Measurements from ENCODE around the gene OR2T5. TPM values are rescaled to one million over a fixed set of nuclear protein-coding genes. Genes with fewer than 3 reads are reported as not detected.
"Not testable (repeated sequence)": the region's sequence is repeated elsewhere in the genome, so short reads cannot be mapped to it uniquely, and the experiment has no call there.

Gene OR2T5, protein sequence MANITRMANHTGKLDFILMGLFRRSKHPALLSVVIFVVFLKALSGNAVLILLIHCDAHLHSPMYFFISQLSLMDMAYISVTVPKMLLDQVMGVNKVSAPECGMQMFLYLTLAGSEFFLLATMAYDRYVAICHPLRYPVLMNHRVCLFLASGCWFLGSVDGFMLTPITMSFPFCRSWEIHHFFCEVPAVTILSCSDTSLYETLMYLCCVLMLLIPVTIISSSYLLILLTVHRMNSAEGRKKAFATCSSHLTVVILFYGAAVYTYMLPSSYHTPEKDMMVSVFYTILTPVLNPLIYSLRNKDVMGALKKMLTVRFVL
- not detected for polyA plus RNA-seq (2013, experiment 1 of 2)
- not detected for polyA plus RNA-seq (2013, experiment 2 of 2)

DNA sequence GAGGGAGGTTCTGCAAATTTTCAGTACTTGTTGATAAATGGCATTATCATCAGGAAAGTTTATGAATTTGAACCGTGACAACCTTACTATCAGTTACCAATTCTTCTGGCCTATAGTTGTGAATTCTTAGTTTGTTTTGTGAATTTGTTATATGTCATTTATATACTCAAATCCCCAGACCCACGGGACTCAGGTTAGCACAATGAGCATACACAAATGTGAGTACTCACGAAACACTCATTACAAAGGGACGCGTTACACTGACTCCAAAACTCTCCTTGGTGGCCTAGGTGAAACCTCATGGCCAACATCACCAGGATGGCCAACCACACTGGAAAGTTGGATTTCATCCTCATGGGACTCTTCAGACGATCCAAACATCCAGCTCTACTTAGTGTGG, at the start of gene OR2T5:
TSS of gene OR2T5 (plus strand) at position 301 of the 400 bp plus-strand sequence. CDS start at position 301, 0 bp downstream.
- H3K36me3 ChIP-seq (ENCODE audit: control insufficient read depth, insufficient read depth, low read length); H4K5ac ChIP-seq (ENCODE audit: low read length); H3K27ac ChIP-seq (ENCODE audit: low read depth, low read length); H3K79me2 ChIP-seq (ENCODE audit: control insufficient read depth, insufficient read depth, low read length); H2BK120ac ChIP-seq (ENCODE audit: low read depth, low read length); H2BK5ac ChIP-seq (ENCODE audit: low read length); H3K79me1 ChIP-seq (ENCODE audit: low read length); H3K4me2 ChIP-seq (ENCODE audit: low read length); H3K18ac ChIP-seq (ENCODE audit: low read length); H2AK5ac ChIP-seq (ENCODE audit: low read length); H3K23ac ChIP-seq (ENCODE audit: low read length); H3K4me1 ChIP-seq (ENCODE audit: control insufficient read depth, low read depth, low read length); H2BK15ac ChIP-seq (replicated peaks; ENCODE audit: low read depth); DNase-seq; H3K27me3 ChIP-seq (ENCODE audit: insufficient read depth, low read length, poor library complexity); H3K4me3 ChIP-seq (ENCODE audit: low read length); H3K9ac ChIP-seq (ENCODE audit: low read length); H3K56ac ChIP-seq (ENCODE audit: low read length); H3K4ac ChIP-seq (ENCODE audit: low read depth, low read length); H4K8ac ChIP-seq (ENCODE audit: low read depth, low read length): not testable (repeated sequence)
- WGBS (ENCODE audit: extremely low coverage, insufficient coverage, low lambda C conversion rate) = no CpG with 5 or more reads among the region's 6 CpGs

DNA sequence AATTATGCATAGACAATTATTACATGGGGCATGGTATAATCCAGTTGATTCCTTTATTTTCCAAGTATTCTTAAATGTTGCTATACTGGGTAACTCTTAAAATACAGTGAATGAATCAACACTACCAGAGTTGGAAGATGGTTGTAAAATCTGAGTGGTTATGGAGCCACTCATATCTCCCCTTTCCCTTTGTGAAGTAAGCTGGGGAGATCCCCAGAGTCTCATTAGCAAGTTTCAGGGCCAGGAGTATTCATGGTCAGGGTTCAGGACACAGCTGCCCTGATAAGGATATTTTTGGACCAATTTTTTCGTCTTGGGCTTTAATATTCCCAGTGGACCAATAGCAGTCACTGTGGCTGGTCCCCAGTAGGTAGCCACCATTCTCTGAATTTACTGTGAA, 49.7 kb upstream of the OR2T5 start:
- H3K9ac ChIP-seq (ENCODE audit: low read length); H3K4me2 ChIP-seq (ENCODE audit: low read length); H3K18ac ChIP-seq (ENCODE audit: low read length); H3K27ac ChIP-seq (ENCODE audit: low read depth, low read length); H3K27me3 ChIP-seq (ENCODE audit: insufficient read depth, low read length, poor library complexity); H2BK120ac ChIP-seq (ENCODE audit: low read depth, low read length); H3K79me2 ChIP-seq (ENCODE audit: control insufficient read depth, insufficient read depth, low read length); H4K8ac ChIP-seq (ENCODE audit: low read depth, low read length); H2BK15ac ChIP-seq (replicated peaks; ENCODE audit: low read depth); H3K79me1 ChIP-seq (ENCODE audit: low read length); H3K36me3 ChIP-seq (ENCODE audit: control insufficient read depth, insufficient read depth, low read length); H2BK5ac ChIP-seq (ENCODE audit: low read length); H3K4me3 ChIP-seq (ENCODE audit: low read length); H2AK5ac ChIP-seq (ENCODE audit: low read length); H3K4me1 ChIP-seq (ENCODE audit: control insufficient read depth, low read depth, low read length); H3K23ac ChIP-seq (ENCODE audit: low read length); H3K4ac ChIP-seq (ENCODE audit: low read depth, low read length); DNase-seq; H4K5ac ChIP-seq (ENCODE audit: low read length); H3K56ac ChIP-seq (ENCODE audit: low read length): not testable (repeated sequence)
- WGBS (ENCODE audit: extremely low coverage, insufficient coverage, low lambda C conversion rate) = no CpG with 5 or more reads among the region's 1 CpG

DNA sequence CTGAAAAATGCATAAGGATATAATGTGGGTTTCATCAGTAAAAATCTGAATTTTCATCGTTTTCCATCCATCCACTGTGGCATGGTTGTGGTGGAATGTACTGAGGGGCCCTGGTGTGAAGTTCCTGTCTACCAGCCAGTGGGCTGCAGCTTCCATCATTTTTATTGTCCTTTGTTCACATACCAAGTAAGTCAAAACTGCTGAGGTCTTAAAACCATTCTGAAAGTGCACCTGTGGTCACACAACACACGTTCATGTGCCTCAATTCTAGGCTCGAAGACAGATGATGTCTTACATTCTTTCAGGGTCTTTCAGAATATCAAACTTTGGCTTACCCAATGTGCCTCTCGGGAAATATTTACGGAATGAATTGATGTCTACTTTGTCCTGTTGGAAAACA, 49.1 kb upstream of the OR2T5 start:
- not testable (repeated sequence) for H3K4me3 ChIP-seq (ENCODE audit: low read length); H2BK15ac ChIP-seq (replicated peaks; ENCODE audit: low read depth); H3K27ac ChIP-seq (ENCODE audit: low read depth, low read length); H2BK120ac ChIP-seq (ENCODE audit: low read depth, low read length); H4K8ac ChIP-seq (ENCODE audit: low read depth, low read length); H4K5ac ChIP-seq (ENCODE audit: low read length); H3K79me2 ChIP-seq (ENCODE audit: control insufficient read depth, insufficient read depth, low read length); H3K56ac ChIP-seq (ENCODE audit: low read length); H3K4me1 ChIP-seq (ENCODE audit: control insufficient read depth, low read depth, low read length); H2BK5ac ChIP-seq (ENCODE audit: low read length); H3K79me1 ChIP-seq (ENCODE audit: low read length); H3K27me3 ChIP-seq (ENCODE audit: insufficient read depth, low read length, poor library complexity); H2AK5ac ChIP-seq (ENCODE audit: low read length); H3K23ac ChIP-seq (ENCODE audit: low read length); H3K4me2 ChIP-seq (ENCODE audit: low read length); H3K18ac ChIP-seq (ENCODE audit: low read length); H3K9ac ChIP-seq (ENCODE audit: low read length); H3K4ac ChIP-seq (ENCODE audit: low read depth, low read length); H3K36me3 ChIP-seq (ENCODE audit: control insufficient read depth, insufficient read depth, low read length); DNase-seq
- no CpG with 5 or more reads among the region's 5 CpGs for WGBS (ENCODE audit: extremely low coverage, insufficient coverage, low lambda C conversion rate)

DNA sequence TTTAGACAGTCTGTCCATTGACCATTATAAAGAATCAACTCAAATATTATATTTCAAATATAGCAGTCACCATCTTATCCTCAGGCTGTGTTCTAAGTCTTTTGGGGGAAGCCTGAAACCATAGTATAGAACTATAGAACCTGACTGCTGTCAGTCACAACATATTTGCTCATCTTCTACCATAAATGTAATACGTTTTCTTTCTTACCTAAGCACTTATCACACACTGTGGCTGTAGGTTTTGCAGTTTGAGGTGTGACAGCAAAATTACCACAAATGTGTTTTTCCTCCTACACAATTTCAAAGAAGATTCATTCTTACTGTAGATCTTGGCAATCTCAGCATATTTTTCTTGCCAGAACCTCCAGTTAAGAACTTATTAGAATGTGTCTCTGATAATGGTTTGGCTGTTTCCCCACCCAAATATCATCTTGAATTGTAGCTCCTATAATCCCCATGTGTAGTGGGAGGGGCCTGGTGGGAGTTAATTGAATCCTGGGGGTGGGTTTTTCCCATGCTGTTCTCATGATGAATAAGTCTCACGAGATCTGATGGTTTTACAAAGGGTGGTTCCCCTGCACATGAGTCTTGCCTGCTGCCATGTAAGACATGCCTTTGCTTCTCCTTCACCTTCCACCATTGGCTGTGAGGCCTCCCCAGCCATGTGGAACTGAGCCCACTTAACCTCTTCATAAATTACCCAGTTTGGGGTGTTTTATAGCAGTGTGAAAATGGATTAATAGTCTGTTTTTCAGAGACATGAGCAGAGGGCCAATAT, 45.7 kb upstream of the OR2T5 start:
- H3K18ac ChIP-seq (ENCODE audit: low read length); H3K36me3 ChIP-seq (ENCODE audit: control insufficient read depth, insufficient read depth, low read length); H3K79me1 ChIP-seq (ENCODE audit: low read length); H3K79me2 ChIP-seq (ENCODE audit: control insufficient read depth, insufficient read depth, low read length); H2BK5ac ChIP-seq (ENCODE audit: low read length); H3K56ac ChIP-seq (ENCODE audit: low read length); H2BK15ac ChIP-seq (replicated peaks; ENCODE audit: low read depth); H3K27ac ChIP-seq (ENCODE audit: low read depth, low read length); H3K4me1 ChIP-seq (ENCODE audit: control insufficient read depth, low read depth, low read length); H4K5ac ChIP-seq (ENCODE audit: low read length); H2BK120ac ChIP-seq (ENCODE audit: low read depth, low read length); H3K4ac ChIP-seq (ENCODE audit: low read depth, low read length); H4K8ac ChIP-seq (ENCODE audit: low read depth, low read length); DNase-seq; H3K4me3 ChIP-seq (ENCODE audit: low read length); H2AK5ac ChIP-seq (ENCODE audit: low read length); H3K9ac ChIP-seq (ENCODE audit: low read length); H3K27me3 ChIP-seq (ENCODE audit: insufficient read depth, low read length, poor library complexity); H3K4me2 ChIP-seq (ENCODE audit: low read length); H3K23ac ChIP-seq (ENCODE audit: low read length): not testable (repeated sequence)
- no CpG with 5 or more reads among the region's 2 CpGs for WGBS (ENCODE audit: extremely low coverage, insufficient coverage, low lambda C conversion rate)

DNA sequence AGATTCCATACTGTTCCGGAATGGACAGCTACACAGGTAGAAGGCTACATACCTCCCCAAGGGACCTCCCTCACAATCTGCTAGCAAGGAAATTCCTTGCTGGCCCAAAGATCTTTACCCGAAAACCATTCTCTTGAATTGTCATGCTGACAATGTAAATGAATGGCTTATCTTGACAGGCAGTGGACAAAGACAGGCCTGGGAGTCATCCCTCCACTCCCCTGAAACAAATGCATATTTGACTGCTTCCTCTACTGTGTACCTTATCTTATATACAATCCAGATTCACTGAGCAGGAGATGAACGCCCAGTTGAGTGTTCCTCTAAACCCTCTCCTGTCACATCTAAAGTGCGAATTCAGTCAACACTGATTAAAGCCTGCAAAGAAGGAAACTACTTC, 43.8 kb upstream of the OR2T5 start:
- not testable (repeated sequence) for H2BK15ac ChIP-seq (replicated peaks; ENCODE audit: low read depth); H3K79me1 ChIP-seq (ENCODE audit: low read length); H3K27me3 ChIP-seq (ENCODE audit: insufficient read depth, low read length, poor library complexity); H2AK5ac ChIP-seq (ENCODE audit: low read length); H3K4me2 ChIP-seq (ENCODE audit: low read length); H3K4ac ChIP-seq (ENCODE audit: low read depth, low read length); DNase-seq; H4K8ac ChIP-seq (ENCODE audit: low read depth, low read length); H3K27ac ChIP-seq (ENCODE audit: low read depth, low read length); H3K36me3 ChIP-seq (ENCODE audit: control insufficient read depth, insufficient read depth, low read length); H3K23ac ChIP-seq (ENCODE audit: low read length); H3K4me1 ChIP-seq (ENCODE audit: control insufficient read depth, low read depth, low read length); H2BK120ac ChIP-seq (ENCODE audit: low read depth, low read length); H4K5ac ChIP-seq (ENCODE audit: low read length); H3K56ac ChIP-seq (ENCODE audit: low read length); H3K4me3 ChIP-seq (ENCODE audit: low read length); H2BK5ac ChIP-seq (ENCODE audit: low read length); H3K9ac ChIP-seq (ENCODE audit: low read length); H3K79me2 ChIP-seq (ENCODE audit: control insufficient read depth, insufficient read depth, low read length); H3K18ac ChIP-seq (ENCODE audit: low read length)
- WGBS (ENCODE audit: extremely low coverage, insufficient coverage, low lambda C conversion rate) = no CpG with 5 or more reads among the region's 4 CpGs

Data from mesendoderm (in vitro differentiated cells).